Mesothelial cell of epicardium (in vitro differentiated cells): ENCODE data around the gene SPAG4. TPM values are rescaled to one million over a fixed set of nuclear protein-coding genes. Genes with fewer than 3 reads are reported as not detected.
A peak's percentile ranks its signal among the peaks of the same experiment; 100 is the strongest.

Experiments
- DNase-seq, 2 experiments: peaks; one replicate each; pipeline ENCODE4 v3.0.0; 2021; ENCODE audit warnings: low spot score in 2 of 2; ENCODE audit not compliant: unreplicated experiment in 2 of 2
- H3K27ac Mint-ChIP-seq: 2 replicates; pipeline ENCODE4 v1.8.0; 2021; ENCODE audit warnings: mixed read lengths
- H3K27me3 Mint-ChIP-seq: 2 replicates; pipeline ENCODE4 v1.8.0; 2021; ENCODE audit warnings: low read depth, mixed read lengths
- H3K36me3 Mint-ChIP-seq: 2 replicates; pipeline ENCODE4 v1.8.0; 2021; ENCODE audit warnings: mixed read lengths
- H3K4me1 Mint-ChIP-seq: 2 replicates; pipeline ENCODE4 v1.8.0; 2021; ENCODE audit warnings: mixed read lengths
- H3K4me3 Mint-ChIP-seq: 2 replicates; pipeline ENCODE4 v1.8.0; 2021; ENCODE audit warnings: mild to moderate bottlenecking, moderate library complexity, mixed read lengths
- H3K9me3 Mint-ChIP-seq: 2 replicates; pipeline ENCODE4 v1.8.0; 2021; ENCODE audit warnings: mixed read lengths
- CTCF ChIP-seq: fragments of 200-600 bp; sonication (generic); IDR thresholded peaks from one replicate; pipeline ENCODE4 v1.5.0; 2021; ENCODE audit warnings: antibody characterized with exemption; ENCODE audit not compliant: unreplicated experiment
- total RNA-seq: library from RNA; stranded (reverse); gene quantifications from 3 replicates; pipeline ENCODE4 v1.2.1, GENCODE V29; 2021

The SPAG4 gene
- total RNA-seq, 1 donor from 2014 or later, result 4.0 TPM

- no peak for TF ChIP-seq CTCF
- peaks cover 16% of the 10 kb centered on the region for H3K4me1 Mint-ChIP-seq
- no peak overlapping the region for H3K27ac Mint-ChIP-seq
- no peak overlapping the region for H3K4me3 Mint-ChIP-seq
- no peak for DNase-seq
- no peaks in the 10 kb centered on the region for H3K36me3 Mint-ChIP-seq
- H3K27me3 Mint-ChIP-seq, result peaks cover 53% of the 10 kb centered on the region
- H3K9me3 Mint-ChIP-seq, result no peaks in the 10 kb centered on the region
Observed at GRCh38 chr20:35603695-35604448, 11.8 kb upstream of the SPAG4 start.

GRCh38 chr20:35604449-35604747, 11.2 kb upstream of the SPAG4 start:
- DNase-seq, result no peak
- H3K4me1 Mint-ChIP-seq, result peaks cover 16% of the 10 kb centered on the region
- no peak for TF ChIP-seq CTCF
- H3K27ac Mint-ChIP-seq, result no peak overlapping the region
- no peak overlapping the region for H3K4me3 Mint-ChIP-seq
- H3K27me3 Mint-ChIP-seq, result peaks cover 48% of the 10 kb centered on the region
- no peaks in the 10 kb centered on the region for H3K9me3 Mint-ChIP-seq
- no peaks in the 10 kb centered on the region for H3K36me3 Mint-ChIP-seq

GRCh38 chr20:35606127-35606526, 9.5 kb upstream of the SPAG4 start:
- Mint-ChIP-seq H3K4me1 (peaks cover 10% of the 10 kb centered on the region), H3K27me3 (peaks cover 31% of the 10 kb centered on the region), H3K27ac (no peak overlapping the region), H3K9me3 (no peaks in the 10 kb centered on the region), H3K36me3 (no peaks in the 10 kb centered on the region), H3K4me3 (no peak overlapping the region)
- DNase-seq, result no peak
- TF ChIP-seq CTCF, result no peak

GRCh38 chr20:35607003-35607735, 8.5 kb upstream of the SPAG4 start:
- DNase-seq, result no peak
- Mint-ChIP-seq H3K27ac (peak overlapping the region; percentile 13), H3K4me3 (no peak overlapping the region), H3K4me1 (peaks cover 5% of the 10 kb centered on the region), H3K36me3 (no peaks in the 10 kb centered on the region), H3K9me3 (no peaks in the 10 kb centered on the region), H3K27me3 (peaks cover 23% of the 10 kb centered on the region)
- no peak for TF ChIP-seq CTCF

GRCh38 chr20:35610833-35611427, 4.7 kb upstream of the SPAG4 start:
- peaks cover 2% of the 10 kb centered on the region for H3K27me3 Mint-ChIP-seq
- H3K36me3 Mint-ChIP-seq, result no peaks in the 10 kb centered on the region
- H3K9me3 Mint-ChIP-seq, result no peaks in the 10 kb centered on the region
- H3K27ac Mint-ChIP-seq, result no peak overlapping the region
- H3K4me3 Mint-ChIP-seq, result no peak overlapping the region
- TF ChIP-seq CTCF, result no peak
- no peak for DNase-seq
- peaks cover 8% of the 10 kb centered on the region for H3K4me1 Mint-ChIP-seq
